HFFc6 (cell line): ENCODE results near the gene GARIN5B. TPM values are rescaled to one million over a fixed set of nuclear protein-coding genes. Genes with fewer than 3 reads are reported as not detected.

Experiments used
- DNase-seq: peaks from one replicate; pipeline ENCODE4 v3.0.0-alpha.2; 2018
- H3K27ac Mint-ChIP-seq: 2 replicates; pipeline ENCODE4 v1.8.0; 2020; ENCODE audit warnings: mild to moderate bottlenecking, mixed read lengths
- H3K27me3 Mint-ChIP-seq: 2 replicates; pipeline ENCODE4 v1.8.0; 2021; ENCODE audit warnings: mild to moderate bottlenecking, moderate library complexity, mixed read lengths; ENCODE audit not compliant: insufficient read depth
- H3K36me3 Mint-ChIP-seq: 2 replicates; pipeline ENCODE4 v1.8.0; 2021; ENCODE audit warnings: low read depth, mixed read lengths
- H3K4me1 Mint-ChIP-seq: 2 replicates; pipeline ENCODE4 v1.8.0; 2020; ENCODE audit warnings: low read depth, mixed read lengths
- H3K4me3 Mint-ChIP-seq: 2 replicates; pipeline ENCODE4 v1.8.0; 2020; ENCODE audit warnings: mild to moderate bottlenecking, moderate library complexity, mixed read lengths
- H3K9me3 Mint-ChIP-seq: 2 replicates; pipeline ENCODE4 v1.8.0; 2020; ENCODE audit warnings: mild to moderate bottlenecking, mixed read lengths
- total RNA-seq, 6 experiments: library from RNA; stranded (reverse); fragmentation: NEBNext Ultra II Directional; extraction: Animal tissue kit (Norgen Biotek cat#: 25700); gene quantifications; 2 replicates in 1 of 6; 3 replicates in 5 of 6; pipeline ENCODE4 v1.2.3, GENCODE V29; 2021
- TF ChIP-seq, protein P1 (sequence below): fragments of 200-600 bp; sonication (generic); IDR thresholded peaks from 2 replicates; pipeline ENCODE4 v1.5.0; 2021; ENCODE audit warnings: antibody characterized with exemption, mild to moderate bottlenecking

GARIN5B gene
- total RNA-seq, 6 experiments from 2014 or later, result 0.05 TPM; not detected in 5

DNA sequence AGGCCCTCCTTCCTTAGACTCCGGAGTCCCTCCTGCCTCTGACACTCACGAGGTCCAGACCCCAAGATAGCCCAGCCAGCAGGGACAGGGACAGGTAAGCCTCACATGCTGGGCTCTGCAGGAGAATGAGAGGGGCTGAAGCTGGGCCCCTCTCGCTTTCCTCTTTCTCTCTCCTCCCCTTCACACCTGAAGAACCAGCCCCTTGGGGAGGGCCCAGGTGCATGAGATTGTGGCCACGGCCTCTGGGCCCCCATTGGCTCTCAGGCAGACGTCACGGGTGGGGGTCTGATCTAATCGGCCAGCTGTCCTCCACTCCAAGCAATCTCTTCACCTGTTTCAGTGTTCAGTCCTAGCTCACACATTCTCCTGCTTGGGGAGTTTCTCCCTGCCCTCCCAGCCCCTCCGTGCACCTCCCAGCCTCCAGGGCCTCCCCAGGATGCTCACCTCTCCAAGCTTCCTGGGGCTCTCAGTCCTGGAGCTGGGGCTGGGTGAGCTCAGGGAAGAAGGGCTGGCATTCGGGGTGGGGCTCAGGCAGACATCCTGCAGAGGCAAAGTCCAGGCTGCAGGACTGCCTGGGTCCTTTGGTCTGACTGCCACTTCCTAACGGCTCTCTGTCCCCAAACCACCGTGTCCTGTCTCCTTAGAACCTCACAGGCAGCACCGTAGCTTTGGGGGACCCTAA, 40.7 kb downstream of the GARIN5B start:
- Mint-ChIP-seq H3K27ac (no peak overlapping the region), H3K9me3 (no peaks in the 10 kb centered on the region), H3K27me3 (peaks cover 34% of the 10 kb centered on the region), H3K4me3 (no peak overlapping the region), H3K4me1 (0 out of 2 replicates have a peak, but pooled peaks cover 6% of the 10 kb centered on the region), H3K36me3 (no peaks in the 10 kb centered on the region)
- DNase-seq, result no peak
- TF ChIP-seq, protein P1, sequence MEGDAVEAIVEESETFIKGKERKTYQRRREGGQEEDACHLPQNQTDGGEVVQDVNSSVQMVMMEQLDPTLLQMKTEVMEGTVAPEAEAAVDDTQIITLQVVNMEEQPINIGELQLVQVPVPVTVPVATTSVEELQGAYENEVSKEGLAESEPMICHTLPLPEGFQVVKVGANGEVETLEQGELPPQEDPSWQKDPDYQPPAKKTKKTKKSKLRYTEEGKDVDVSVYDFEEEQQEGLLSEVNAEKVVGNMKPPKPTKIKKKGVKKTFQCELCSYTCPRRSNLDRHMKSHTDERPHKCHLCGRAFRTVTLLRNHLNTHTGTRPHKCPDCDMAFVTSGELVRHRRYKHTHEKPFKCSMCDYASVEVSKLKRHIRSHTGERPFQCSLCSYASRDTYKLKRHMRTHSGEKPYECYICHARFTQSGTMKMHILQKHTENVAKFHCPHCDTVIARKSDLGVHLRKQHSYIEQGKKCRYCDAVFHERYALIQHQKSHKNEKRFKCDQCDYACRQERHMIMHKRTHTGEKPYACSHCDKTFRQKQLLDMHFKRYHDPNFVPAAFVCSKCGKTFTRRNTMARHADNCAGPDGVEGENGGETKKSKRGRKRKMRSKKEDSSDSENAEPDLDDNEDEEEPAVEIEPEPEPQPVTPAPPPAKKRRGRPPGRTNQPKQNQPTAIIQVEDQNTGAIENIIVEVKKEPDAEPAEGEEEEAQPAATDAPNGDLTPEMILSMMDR, result no peak

DNA sequence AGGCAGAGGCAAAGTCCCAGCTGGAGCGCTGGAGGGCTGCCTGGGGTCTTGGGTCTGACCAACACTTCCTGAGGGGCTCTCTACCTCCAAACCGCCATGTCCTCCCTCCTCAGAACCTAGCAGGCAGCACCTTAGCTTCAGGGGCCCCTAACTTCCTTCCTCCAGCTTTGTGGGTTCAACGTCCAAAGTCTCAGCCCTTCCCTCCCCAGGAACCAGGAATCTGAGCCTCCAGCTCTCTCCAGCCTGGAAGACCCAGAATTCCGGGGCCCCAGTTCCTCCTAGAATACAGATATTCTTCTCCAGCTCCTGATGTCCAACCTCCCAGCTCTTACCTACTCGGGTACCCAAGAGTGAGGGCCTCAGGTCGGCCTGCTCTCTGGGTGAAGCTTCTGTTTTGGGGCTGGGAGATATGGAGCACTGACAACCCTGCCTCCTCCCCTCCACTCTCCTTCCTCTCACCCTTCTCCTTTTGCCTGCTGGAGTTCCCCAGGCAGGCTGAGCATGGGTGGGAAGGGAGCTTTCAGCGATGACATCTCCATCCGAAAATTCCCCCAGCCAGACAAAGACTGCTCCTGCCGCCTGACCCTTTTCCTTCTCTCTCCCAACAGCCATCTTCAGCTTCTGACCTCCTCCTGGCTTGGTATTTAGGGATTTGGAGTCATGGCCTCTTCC, 41.5 kb downstream of the GARIN5B start:
- DNase-seq, result no peak
- H3K9me3 Mint-ChIP-seq, result no peaks in the 10 kb centered on the region
- H3K4me3 Mint-ChIP-seq, result no peak overlapping the region
- H3K4me1 Mint-ChIP-seq, result 0 out of 2 replicates have a peak, but pooled peaks cover 5% of the 10 kb centered on the region
- H3K27me3 Mint-ChIP-seq, result peaks cover 34% of the 10 kb centered on the region
- no peak overlapping the region for H3K27ac Mint-ChIP-seq
- TF ChIP-seq, protein P1, result no peak
- no peaks in the 10 kb centered on the region for H3K36me3 Mint-ChIP-seq

DNA sequence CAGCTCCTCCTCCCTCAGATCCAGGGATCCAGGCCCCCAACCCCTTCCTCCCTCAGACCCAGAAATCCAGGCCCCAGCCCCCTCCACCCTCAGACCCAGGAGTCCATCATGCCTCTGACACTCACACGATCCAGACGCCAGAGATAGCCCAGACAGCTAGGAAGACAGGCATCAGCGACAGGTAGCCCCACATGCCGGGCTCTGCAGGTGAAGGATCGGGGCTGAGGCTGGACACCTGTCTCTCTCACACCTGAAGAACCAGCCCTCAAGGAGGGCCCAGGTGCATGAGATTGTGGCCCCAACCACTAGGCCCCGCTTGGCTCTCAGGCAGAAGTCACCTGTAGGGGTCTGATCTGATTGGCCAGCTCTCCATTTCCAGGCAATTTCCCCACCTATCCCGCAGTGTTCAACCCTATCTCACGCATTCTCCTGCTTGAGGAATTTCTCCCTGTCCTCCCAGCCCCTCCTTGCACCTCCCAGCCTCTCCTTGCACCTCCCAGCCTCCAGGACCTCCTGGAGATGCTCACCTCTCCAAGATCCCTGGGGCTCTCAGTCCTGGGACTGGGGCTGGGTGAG, 42.1 kb downstream of the GARIN5B start:
- no peak overlapping the region for H3K27ac Mint-ChIP-seq
- no peak for DNase-seq
- no peak overlapping the region for H3K4me3 Mint-ChIP-seq
- TF ChIP-seq, protein P1, result no peak
- peaks cover 32% of the 10 kb centered on the region for H3K27me3 Mint-ChIP-seq
- no peaks in the 10 kb centered on the region for H3K36me3 Mint-ChIP-seq
- no peaks in the 10 kb centered on the region for H3K9me3 Mint-ChIP-seq
- no peaks in the 10 kb centered on the region for H3K4me1 Mint-ChIP-seq

DNA sequence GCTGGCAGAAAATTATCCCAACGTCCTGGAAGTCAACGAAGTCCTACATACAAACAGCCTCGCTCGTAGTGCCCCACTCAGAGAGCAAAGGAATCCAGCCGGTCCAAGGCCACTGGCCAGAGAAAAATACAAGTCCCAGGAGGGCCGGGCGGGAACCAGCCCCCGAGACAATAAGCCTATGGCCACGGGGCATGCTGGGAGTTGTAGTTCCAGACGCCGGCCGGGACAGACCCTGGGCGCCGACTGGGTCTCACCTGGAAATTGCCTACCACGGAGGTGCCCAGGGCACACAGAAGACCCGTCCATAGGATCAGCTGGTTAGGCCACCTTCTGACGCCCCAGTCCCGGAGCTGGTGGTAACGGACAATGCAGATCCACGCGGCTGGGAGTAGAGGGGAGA, 43.3 kb downstream of the GARIN5B start:
- TF ChIP-seq, protein P1, result no peak
- Mint-ChIP-seq H3K36me3 (no peaks in the 10 kb centered on the region), H3K27me3 (peaks cover 33% of the 10 kb centered on the region), H3K4me3 (no peak overlapping the region), H3K4me1 (no peaks in the 10 kb centered on the region), H3K27ac (no peak overlapping the region), H3K9me3 (no peaks in the 10 kb centered on the region)
- DNase-seq, result no peak

DNA sequence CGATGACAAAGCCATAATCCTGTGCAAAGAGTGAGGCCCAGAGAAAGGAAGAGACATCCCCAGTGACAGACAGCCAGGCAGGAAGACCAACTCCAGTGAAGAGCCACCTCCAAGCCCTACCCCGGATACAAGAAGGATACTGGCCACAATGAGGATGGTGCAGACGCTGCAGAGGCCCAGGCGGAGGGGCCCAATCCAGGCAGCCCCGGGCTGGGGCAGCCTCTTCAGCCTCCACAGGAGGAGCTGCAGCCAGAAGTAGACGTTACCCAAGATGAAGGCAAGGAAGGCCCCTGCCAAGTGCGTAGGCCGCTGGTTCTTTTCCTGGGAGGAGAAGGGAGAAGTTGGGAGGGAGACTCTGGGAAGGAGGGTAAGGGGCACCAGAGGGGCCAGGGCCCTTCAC, 46.4 kb downstream of the GARIN5B start:
- H3K4me1 Mint-ChIP-seq, result no peaks in the 10 kb centered on the region
- H3K9me3 Mint-ChIP-seq, result no peaks in the 10 kb centered on the region
- H3K36me3 Mint-ChIP-seq, result no peaks in the 10 kb centered on the region
- no peak overlapping the region for H3K4me3 Mint-ChIP-seq
- no peak for DNase-seq
- peaks cover 25% of the 10 kb centered on the region for H3K27me3 Mint-ChIP-seq
- H3K27ac Mint-ChIP-seq, result no peak overlapping the region
- TF ChIP-seq, protein P1, result no peak
